Nephron progenitor cell (in vitro differentiated cells): Measurements from ENCODE around the gene HDDC3.

ENCODE experiments used
- DNase-seq: peaks from one replicate; pipeline ENCODE4 v3.0.0; 2021
- H3K27ac Mint-ChIP-seq: 2 replicates; pipeline ENCODE4 v1.8.0; 2021; ENCODE audit warnings: mild to moderate bottlenecking, moderate library complexity, mixed read lengths
- H3K27me3 Mint-ChIP-seq: 2 replicates; pipeline ENCODE4 v1.8.0; 2021; ENCODE audit warnings: mild to moderate bottlenecking, low read depth, mixed read lengths; ENCODE audit not compliant: poor library complexity
- H3K36me3 Mint-ChIP-seq: 2 replicates; pipeline ENCODE4 v1.8.0; 2021; ENCODE audit warnings: low read depth, mixed read lengths
- H3K4me1 Mint-ChIP-seq: 2 replicates; pipeline ENCODE4 v1.8.0; 2021; ENCODE audit warnings: mixed read lengths
- H3K4me3 Mint-ChIP-seq: 2 replicates; pipeline ENCODE4 v1.8.0; 2021; ENCODE audit warnings: mild to moderate bottlenecking, moderate library complexity, mixed read lengths
- H3K9me3 Mint-ChIP-seq: 2 replicates; pipeline ENCODE4 v1.8.0; 2021; ENCODE audit warnings: mild to moderate bottlenecking, moderate library complexity, mixed read lengths
- TF ChIP-seq, protein P1 (sequence below): fragments of 200-600 bp; sonication (generic); IDR thresholded peaks from 2 replicates; pipeline ENCODE4 v1.5.0; 2021; ENCODE audit warnings: antibody characterized with exemption

The HDDC3 gene

DNA sequence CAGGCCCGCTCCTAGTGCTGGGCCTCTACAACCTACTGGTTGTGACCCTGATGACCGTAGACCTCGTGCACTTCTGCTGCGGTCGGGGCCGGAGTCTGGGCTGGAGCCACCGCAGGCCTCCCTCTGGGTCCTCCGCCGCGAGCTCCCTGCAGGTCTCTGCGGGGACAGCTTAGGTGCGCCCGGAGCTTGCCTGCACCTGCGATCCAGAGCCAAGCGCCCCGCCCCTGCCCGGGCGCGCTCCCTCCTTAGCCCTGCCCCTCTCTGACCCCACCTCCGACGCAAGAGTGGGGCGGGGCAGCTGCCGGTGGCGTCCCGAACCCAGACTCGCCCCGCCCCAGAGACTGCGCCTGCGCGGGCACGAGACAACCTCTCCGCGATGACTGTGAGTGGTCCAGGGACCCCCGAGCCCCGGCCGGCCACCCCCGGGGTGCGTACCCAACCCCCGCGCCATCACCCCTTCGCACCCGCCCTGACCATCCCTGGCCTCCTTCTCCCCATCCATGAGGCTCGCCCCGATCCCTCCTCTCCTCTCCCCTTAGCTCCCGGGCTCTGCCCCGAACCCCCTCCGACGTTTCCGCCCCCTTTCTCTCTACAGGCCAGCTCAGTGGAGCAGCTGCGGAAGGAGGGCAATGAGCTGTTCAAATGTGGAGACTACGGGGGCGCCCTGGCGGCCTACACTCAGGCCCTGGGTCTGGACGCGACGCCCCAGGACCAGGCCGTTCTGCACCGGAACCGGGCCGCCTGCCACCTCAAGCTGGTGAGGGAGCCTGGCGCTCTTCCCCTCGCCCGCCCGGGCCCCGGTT lies 2.8 kb upstream of the HDDC3 start, which contains the start of gene UNC45A:
TSS of gene UNC45A (plus strand) at position 337 of the 803 bp plus-strand sequence. CDS start at position 377, 40 bp downstream.
- no peaks in the 10 kb centered on the region for H3K9me3 Mint-ChIP-seq
- no peak within 1 kb of the TSS for H3K27ac Mint-ChIP-seq
- H3K4me3 Mint-ChIP-seq: peak within 1 kb of the TSS; percentile 82
- peaks cover 48% of the 10 kb centered on the region for H3K4me1 Mint-ChIP-seq
- TF ChIP-seq, protein P1, sequence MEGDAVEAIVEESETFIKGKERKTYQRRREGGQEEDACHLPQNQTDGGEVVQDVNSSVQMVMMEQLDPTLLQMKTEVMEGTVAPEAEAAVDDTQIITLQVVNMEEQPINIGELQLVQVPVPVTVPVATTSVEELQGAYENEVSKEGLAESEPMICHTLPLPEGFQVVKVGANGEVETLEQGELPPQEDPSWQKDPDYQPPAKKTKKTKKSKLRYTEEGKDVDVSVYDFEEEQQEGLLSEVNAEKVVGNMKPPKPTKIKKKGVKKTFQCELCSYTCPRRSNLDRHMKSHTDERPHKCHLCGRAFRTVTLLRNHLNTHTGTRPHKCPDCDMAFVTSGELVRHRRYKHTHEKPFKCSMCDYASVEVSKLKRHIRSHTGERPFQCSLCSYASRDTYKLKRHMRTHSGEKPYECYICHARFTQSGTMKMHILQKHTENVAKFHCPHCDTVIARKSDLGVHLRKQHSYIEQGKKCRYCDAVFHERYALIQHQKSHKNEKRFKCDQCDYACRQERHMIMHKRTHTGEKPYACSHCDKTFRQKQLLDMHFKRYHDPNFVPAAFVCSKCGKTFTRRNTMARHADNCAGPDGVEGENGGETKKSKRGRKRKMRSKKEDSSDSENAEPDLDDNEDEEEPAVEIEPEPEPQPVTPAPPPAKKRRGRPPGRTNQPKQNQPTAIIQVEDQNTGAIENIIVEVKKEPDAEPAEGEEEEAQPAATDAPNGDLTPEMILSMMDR: no peak
- DNase-seq: peak; percentile 97
- peaks cover 25% of the 10 kb centered on the region for H3K36me3 Mint-ChIP-seq
- H3K27me3 Mint-ChIP-seq: peaks cover 15% of the 10 kb centered on the region

DNA sequence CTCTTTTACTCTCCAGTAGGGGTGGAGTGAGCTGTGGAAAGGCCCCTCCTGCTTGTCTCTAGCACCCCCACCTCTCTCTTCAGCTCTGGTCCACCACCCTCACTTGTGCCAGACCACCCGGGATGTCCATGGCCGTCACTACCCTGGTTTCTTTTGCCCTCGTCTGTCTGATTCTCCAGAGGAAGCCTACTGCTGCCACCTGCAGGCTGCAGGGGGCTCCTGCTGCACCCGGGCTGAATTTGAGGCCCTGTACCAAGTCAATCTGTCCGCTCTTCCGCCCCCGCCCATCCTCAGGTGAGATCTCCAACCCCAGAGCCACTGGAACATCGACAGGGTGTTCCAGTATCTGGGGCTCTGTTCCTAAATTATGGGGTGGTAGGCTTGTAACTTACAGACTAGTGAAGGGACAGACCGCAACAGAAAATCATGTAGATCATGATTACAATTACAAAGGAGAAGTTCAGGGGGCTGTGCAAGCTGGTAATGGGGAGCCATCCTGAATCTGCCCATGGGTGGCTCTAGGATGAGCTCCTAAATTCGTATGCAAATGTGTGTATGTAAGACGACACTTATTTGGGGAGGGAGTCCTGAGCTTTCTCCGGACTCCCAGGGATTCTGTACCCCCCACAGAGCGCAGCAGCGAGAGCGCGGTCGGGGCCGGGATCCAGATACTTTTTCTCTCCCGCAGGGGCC lies 2.1 kb upstream of the HDDC3 start:
- Mint-ChIP-seq H3K4me3 (peak overlapping the region; percentile 82), H3K27me3 (peaks cover 15% of the 10 kb centered on the region), H3K27ac (no peak overlapping the region), H3K36me3 (peaks cover 17% of the 10 kb centered on the region), H3K4me1 (peaks cover 42% of the 10 kb centered on the region), H3K9me3 (no peaks in the 10 kb centered on the region)
- TF ChIP-seq, protein P1: peak; percentile 75
- peak; percentile 83 for DNase-seq

DNA sequence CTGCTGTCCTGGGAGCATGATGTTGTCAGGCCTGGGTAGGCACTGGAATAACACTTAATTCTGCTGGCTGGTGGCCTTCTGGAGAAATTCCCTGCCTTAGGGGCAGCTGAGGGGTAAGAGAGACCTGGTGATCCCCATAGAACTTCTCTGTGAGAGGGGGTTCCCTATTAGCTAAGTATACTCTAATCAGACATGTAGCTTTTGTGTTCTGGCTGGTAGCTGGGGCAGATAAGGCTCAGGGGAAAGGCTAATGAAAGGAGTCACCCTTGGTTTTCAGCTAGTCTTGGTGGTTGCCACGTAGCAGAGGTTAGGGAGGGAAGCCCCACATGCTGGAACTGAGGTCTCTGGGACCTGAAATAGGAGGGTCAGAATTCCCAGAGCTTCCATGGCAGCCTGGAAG lies 952 bp upstream of the HDDC3 start:
- Mint-ChIP-seq H3K27ac (no peak overlapping the region), H3K4me3 (peak overlapping the region; percentile 58), H3K27me3 (peaks cover 15% of the 10 kb centered on the region), H3K4me1 (peaks cover 42% of the 10 kb centered on the region), H3K36me3 (peaks cover 12% of the 10 kb centered on the region), H3K9me3 (no peaks in the 10 kb centered on the region)
- TF ChIP-seq, protein P1: no peak
- DNase-seq: no peak

DNA sequence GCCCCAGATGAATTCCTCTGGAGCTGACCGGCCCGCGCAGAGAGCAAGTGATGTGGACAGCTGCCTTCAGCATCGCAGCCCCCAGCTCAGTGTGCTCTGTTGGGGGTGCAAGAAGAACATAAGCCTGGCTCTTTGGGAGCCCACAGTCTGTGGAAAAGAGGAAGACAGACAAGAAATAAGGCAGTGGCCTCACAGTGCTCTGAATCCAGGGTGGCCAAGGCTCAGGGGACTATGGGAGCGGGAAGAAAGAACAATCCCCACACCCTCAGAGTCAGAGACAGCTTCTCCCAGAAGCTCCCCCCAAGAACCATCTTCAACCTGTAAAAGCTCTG lies 277 bp upstream of the HDDC3 start:
- Mint-ChIP-seq H3K4me1 (peaks cover 42% of the 10 kb centered on the region), H3K27ac (no peak overlapping the region), H3K9me3 (no peaks in the 10 kb centered on the region)

DNA sequence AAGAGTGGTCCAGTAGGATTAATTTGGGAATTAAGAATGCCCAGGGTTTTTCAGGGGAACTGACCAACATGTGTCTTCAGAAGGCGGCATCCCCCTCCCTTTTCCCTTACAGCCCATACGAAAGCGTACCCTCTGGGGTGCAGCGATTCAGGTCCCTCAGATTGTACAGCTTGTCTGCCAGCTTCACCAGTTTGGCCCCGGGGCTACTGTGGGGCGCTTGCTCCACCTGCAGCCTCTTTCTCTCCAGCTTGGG lies 848 bp downstream of the HDDC3 start:
- Mint-ChIP-seq H3K36me3 (peaks cover 5% of the 10 kb centered on the region), H3K9me3 (no peaks in the 10 kb centered on the region), H3K27ac (no peak overlapping the region), H3K27me3 (peaks cover 15% of the 10 kb centered on the region), H3K4me3 (peak overlapping the region; percentile 95), H3K4me1 (peaks cover 37% of the 10 kb centered on the region)
- TF ChIP-seq, protein P1: no peak
- no peak for DNase-seq

More for the DNA sequence above, 277 bp upstream of the HDDC3 start:
- TF ChIP-seq, protein P1: peak; percentile 5
- Mint-ChIP-seq H3K36me3 (peaks cover 9% of the 10 kb centered on the region), H3K4me3 (peak overlapping the region; percentile 95), H3K27me3 (peaks cover 15% of the 10 kb centered on the region)
- no peak for DNase-seq
